H9 (cell line): ENCODE data around the gene ABCG8. TPM values are rescaled to one million over a fixed set of nuclear protein-coding genes. Genes with fewer than 3 reads are reported as not detected.

Experiments
- DNase-seq: peaks from one replicate; pipeline ENCODE4 v3.0.0-alpha.2; 2017
- H2AFZ ChIP-seq: one replicate; pipeline ENCODE4 v1.6.1; 2013; ENCODE audit warnings: mild to moderate bottlenecking, low read length, control low read depth, moderate library complexity
- H2AK5ac ChIP-seq: 2 replicates; pipeline ENCODE4 v1.6.1; 2013; ENCODE audit warnings: low read length, control low read depth, mixed read lengths; ENCODE audit not compliant: insufficient read length
- H2BK120ac ChIP-seq: one replicate; pipeline ENCODE4 v1.6.1; 2013; ENCODE audit warnings: low read depth, mild to moderate bottlenecking, low read length, control low read depth, inconsistent platforms; ENCODE audit not compliant: poor library complexity, severe bottlenecking
- H2BK12ac ChIP-seq: 2 replicates; pipeline ENCODE4 v1.6.1; 2013; ENCODE audit warnings: low read length, control low read depth, mixed read lengths, low read depth; ENCODE audit not compliant: insufficient read length
- H2BK15ac ChIP-seq: 2 replicates; pipeline ENCODE4 v1.6.1; 2013; ENCODE audit warnings: low read depth, low read length, control low read depth
- H2BK20ac ChIP-seq: one replicate; pipeline ENCODE4 v1.6.1; 2013; ENCODE audit warnings: low read depth, mild to moderate bottlenecking, low read length, control low read depth, inconsistent platforms; ENCODE audit not compliant: poor library complexity, severe bottlenecking
- H2BK5ac ChIP-seq: 2 replicates; pipeline ENCODE4 v1.6.1; 2013; ENCODE audit warnings: low read length, control low read depth, mixed read lengths; ENCODE audit not compliant: insufficient read length
- H3K14ac ChIP-seq: 2 replicates; pipeline ENCODE4 v1.6.1; 2013; ENCODE audit warnings: low read length, control low read depth; ENCODE audit not compliant: insufficient read depth
- H3K18ac ChIP-seq: 2 replicates; pipeline ENCODE4 v1.6.1; 2013; ENCODE audit warnings: low read depth, mild to moderate bottlenecking, mixed read lengths, low read length, control low read depth; ENCODE audit not compliant: insufficient read length
- H3K23ac ChIP-seq: 2 replicates; pipeline ENCODE4 v1.6.1; 2013; ENCODE audit warnings: low read length, control low read depth, mixed read lengths, low read depth; ENCODE audit not compliant: insufficient read length
- H3K23me2 ChIP-seq: 2 replicates; pipeline ENCODE4 v1.6.1; 2013; ENCODE audit warnings: low read depth, mild to moderate bottlenecking, mixed read lengths, low read length, control low read depth; ENCODE audit not compliant: insufficient read length, poor library complexity, severe bottlenecking
- H3K27ac ChIP-seq: 2 replicates; pipeline ENCODE4 v1.5.1; 2013; ENCODE audit warnings: low read length, control low read depth, mixed read lengths, low read depth; ENCODE audit not compliant: insufficient read length
- H3K27me3 ChIP-seq: 2 replicates; pipeline ENCODE4 v1.6.1; 2013; ENCODE audit warnings: low read length, control low read depth, inconsistent platforms; ENCODE audit not compliant: insufficient read depth
- H3K4ac ChIP-seq: 2 replicates; pipeline ENCODE4 v1.6.1; 2013; ENCODE audit warnings: low read depth, mild to moderate bottlenecking, control low read depth, inconsistent platforms, low read length, moderate library complexity
- H3K4me1 ChIP-seq: 2 replicates; pipeline ENCODE4 v1.6.1; 2013; ENCODE audit warnings: low read length, control low read depth, inconsistent platforms; ENCODE audit not compliant: insufficient read depth
- H3K4me2 ChIP-seq: 2 replicates; pipeline ENCODE4 v1.6.1; 2013; ENCODE audit warnings: low read length, control low read depth, mixed read lengths; ENCODE audit not compliant: insufficient read length, insufficient read depth
- H3K56ac ChIP-seq: 2 replicates; pipeline ENCODE4 v1.6.1; 2013; ENCODE audit warnings: low read depth, mild to moderate bottlenecking, mixed read lengths, low read length, control low read depth; ENCODE audit not compliant: insufficient read length
- H3K79me1 ChIP-seq: 2 replicates; pipeline ENCODE4 v1.6.1; 2013; ENCODE audit warnings: low read depth, mild to moderate bottlenecking, moderate library complexity, low read length, control low read depth, inconsistent platforms; ENCODE audit not compliant: insufficient read depth, poor library complexity, severe bottlenecking
- H3K79me2 ChIP-seq: 2 replicates; pipeline ENCODE4 v1.6.1; 2013; ENCODE audit warnings: low read length, control low read depth, inconsistent platforms; ENCODE audit not compliant: insufficient read depth
- H3K9ac ChIP-seq: 2 replicates; pipeline ENCODE4 v1.6.1; 2013; ENCODE audit warnings: low read length, control low read depth, mixed read lengths; ENCODE audit not compliant: insufficient read length; ENCODE audit errors: extremely low read depth
- H3K9me3 ChIP-seq: one replicate; pipeline ENCODE4 v1.6.1; 2013; ENCODE audit warnings: low read depth, low read length, inconsistent platforms; ENCODE audit not compliant: control insufficient read depth
- H3T11ph ChIP-seq: one replicate; pipeline ENCODE4 v1.6.1; 2013; ENCODE audit warnings: mild to moderate bottlenecking, low read length, control low read depth, inconsistent platforms
- H4K20me1 ChIP-seq: one replicate; pipeline ENCODE4 v1.6.1; 2013; ENCODE audit not compliant: control insufficient read depth, insufficient read length, insufficient read depth
- H4K5ac ChIP-seq: 2 replicates; pipeline ENCODE4 v1.6.1; 2013; ENCODE audit warnings: low read depth, mild to moderate bottlenecking, mixed read lengths, low read length, control low read depth; ENCODE audit not compliant: insufficient read length
- H4K8ac ChIP-seq: replicated peaks from 2 replicates; pipeline ENCODE4 v1.6.1; 2013; ENCODE audit warnings: low read length, control low read depth, mixed read lengths, low read depth; ENCODE audit not compliant: insufficient read length
- H4K91ac ChIP-seq: 2 replicates; pipeline ENCODE4 v1.6.1; 2013; ENCODE audit warnings: low read depth, mild to moderate bottlenecking, moderate library complexity, mixed read lengths, low read length, control low read depth; ENCODE audit not compliant: insufficient read length
- H3K27ac Mint-ChIP-seq, 3 experiments: 2 replicates in 2 of 3; 3 replicates in 1 of 3; pipeline ENCODE4 v1.8.0; 2020 to 2021; ENCODE audit warnings: mixed read lengths in 3 of 3, mild to moderate bottlenecking in 1 of 3, moderate library complexity in 1 of 3
- H3K27me3 Mint-ChIP-seq: 2 replicates; pipeline ENCODE4 v1.8.0; 2021; ENCODE audit warnings: low read depth, mild to moderate bottlenecking, moderate library complexity, mixed read lengths
- H3K36me3 Mint-ChIP-seq, 3 experiments: 2 replicates in 2 of 3; 3 replicates in 1 of 3; pipeline ENCODE4 v1.8.0; 2020 to 2021; ENCODE audit warnings: low read depth in 3 of 3, mixed read lengths in 3 of 3; ENCODE audit not compliant: insufficient read depth in 1 of 3
- H3K4me1 Mint-ChIP-seq, 2 experiments: 2 replicates each; pipeline ENCODE4 v1.8.0; 2020; ENCODE audit warnings: mixed read lengths in 2 of 2
- H3K4me3 Mint-ChIP-seq, 2 experiments: 2 replicates in 1 of 2; 3 replicates in 1 of 2; pipeline ENCODE4 v1.8.0; 2020 to 2021; ENCODE audit warnings: mild to moderate bottlenecking in 2 of 2, mixed read lengths in 2 of 2, moderate library complexity in 1 of 2
- H3K9me3 Mint-ChIP-seq, 2 experiments: 2 replicates in 1 of 2; 3 replicates in 1 of 2; pipeline ENCODE4 v1.8.0; 2020; ENCODE audit warnings: mild to moderate bottlenecking in 2 of 2, mixed read lengths in 2 of 2, moderate library complexity in 1 of 2
- CTCF ChIP-seq: fragments of 200-600 bp; sonication (generic); conservative IDR thresholded peaks from 3 replicates; pipeline ENCODE4 v1.8.0; 2021; ENCODE audit warnings: antibody characterized with exemption, mild to moderate bottlenecking
- WGBS: extraction: QIAGEN DNeasy Blood & Tissue Kit; methylation state at CpG from one replicate; pipeline ENCODE4 v1.1.7; 2013; ENCODE audit warnings: missing lambda C conversion rate, low lambda C conversion rate, mixed read lengths; ENCODE audit not compliant: insufficient read length; ENCODE audit errors: extremely low coverage; 5-methylcytosine and 5-hydroxymethylcytosine counted together
- total RNA-seq: library from RNA; stranded (reverse); gene quantifications from 2 replicates; pipeline ENCODE4 v1.2.1, GENCODE V29; 2021

ABCG8 gene
- total RNA-seq, 1 experiment from 2014 or later = not detected

DNA sequence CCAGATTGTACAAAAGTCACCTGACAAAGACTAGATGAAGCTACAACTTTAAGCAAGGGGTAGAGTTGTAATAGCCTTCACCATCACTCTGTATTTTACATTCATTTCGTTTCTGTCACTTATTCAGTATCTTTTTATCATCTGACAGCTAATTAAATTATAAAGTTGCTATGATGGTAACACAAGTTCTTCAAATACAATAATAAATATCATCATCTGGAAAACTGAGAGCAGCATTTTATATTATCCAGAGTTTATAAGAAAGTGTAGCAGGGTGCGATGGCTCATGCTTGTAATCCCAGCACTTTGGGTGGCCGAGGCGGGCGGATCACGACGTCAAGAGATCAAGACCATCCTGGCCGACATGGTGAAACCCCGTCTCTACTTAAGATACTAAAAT, 43.8 kb upstream of the ABCG8 start:
- Mint-ChIP-seq H3K27me3 (no peaks in the 10 kb centered on the region), H3K36me3 (no peaks in the 10 kb centered on the region), H3K4me1 (no peaks in the 10 kb centered on the region), H3K27ac (no peak overlapping the region; a peak in 1 of 7 replicates), H3K4me3 (no peak overlapping the region), H3K9me3 (no peaks in the 10 kb centered on the region)
- no peak overlapping the region for H2BK15ac ChIP-seq
- H2BK120ac ChIP-seq = no peak overlapping the region
- no peaks in the 10 kb centered on the region for H4K20me1 ChIP-seq
- no peak overlapping the region for H4K8ac ChIP-seq
- no peak overlapping the region for H3T11ph ChIP-seq
- H3K4me1 ChIP-seq = no peaks in the 10 kb centered on the region
- no peak overlapping the region for H4K91ac ChIP-seq
- no peak overlapping the region for H3K4me2 ChIP-seq
- no peak for TF ChIP-seq CTCF
- no peaks in the 10 kb centered on the region for H3K23me2 ChIP-seq
- H3K56ac ChIP-seq = no peak overlapping the region
- no peak overlapping the region for H2BK12ac ChIP-seq
- DNase-seq = no peak
- H3K27me3 ChIP-seq = no peaks in the 10 kb centered on the region
- no peak overlapping the region for H3K4ac ChIP-seq
- no peak overlapping the region for H3K23ac ChIP-seq
- no CpG with 5 or more reads among the region's 9 CpGs for WGBS
- no peak overlapping the region for H3K14ac ChIP-seq
- H2BK20ac ChIP-seq = no peak overlapping the region
- H3K79me1 ChIP-seq = no peaks in the 10 kb centered on the region
- H2AFZ ChIP-seq = no peak overlapping the region
- H3K27ac ChIP-seq = no peak overlapping the region
- H2BK5ac ChIP-seq = no peak overlapping the region
- H3K9ac ChIP-seq = no peak overlapping the region
- no peak overlapping the region for H4K5ac ChIP-seq
- H3K18ac ChIP-seq = no peak overlapping the region
- no peaks in the 10 kb centered on the region for H3K9me3 ChIP-seq
- no peaks in the 10 kb centered on the region for H3K79me2 ChIP-seq
- H2AK5ac ChIP-seq = no peak overlapping the region
